Germinal center (tissue), 1 donor: ENCODE data around the gene BICD2.

ENCODE experiments used
- DNase-seq: peaks from one replicate; pipeline ENCODE4 v3.0.0; 2012; ENCODE audit warnings: mixed read lengths, low spot score

Gene BICD2

DNA sequence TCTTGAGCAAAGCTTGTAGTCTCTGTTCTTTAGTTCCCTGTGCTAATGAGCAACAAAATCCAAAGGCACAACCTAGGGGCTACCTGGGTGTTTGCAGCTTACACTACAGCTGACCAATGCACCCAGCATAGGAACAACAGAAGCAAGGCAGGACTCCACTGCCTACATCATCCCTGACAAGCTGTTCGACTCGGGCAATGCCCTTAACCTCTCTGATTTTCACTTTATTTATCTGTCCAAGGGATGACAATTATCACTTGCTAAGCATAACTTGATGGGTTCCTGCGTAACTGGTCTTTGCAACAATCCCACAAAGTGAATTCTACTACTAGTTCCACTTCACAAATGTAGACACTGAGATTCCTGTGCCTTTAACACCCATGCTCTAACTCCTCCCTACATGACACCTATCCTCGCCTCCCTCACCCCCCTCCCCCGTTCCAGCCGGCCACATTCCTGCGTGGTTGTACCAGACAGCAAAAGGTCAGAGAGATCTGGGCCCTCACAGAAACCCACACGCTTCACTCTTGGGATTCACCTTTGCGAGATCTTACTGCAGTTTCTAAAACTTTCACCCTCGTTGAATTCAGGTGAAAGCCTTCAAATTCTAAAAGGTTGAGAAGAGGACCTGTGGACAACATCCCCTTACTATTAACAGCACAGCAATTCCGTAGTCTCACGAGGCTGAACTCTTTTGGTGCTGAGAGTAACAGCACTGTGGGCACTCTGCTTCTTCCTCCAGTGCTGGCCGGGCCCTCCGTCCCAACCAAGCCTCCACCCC, 95.7 kb downstream of the BICD2 start:
- no peak for DNase-seq

DNA sequence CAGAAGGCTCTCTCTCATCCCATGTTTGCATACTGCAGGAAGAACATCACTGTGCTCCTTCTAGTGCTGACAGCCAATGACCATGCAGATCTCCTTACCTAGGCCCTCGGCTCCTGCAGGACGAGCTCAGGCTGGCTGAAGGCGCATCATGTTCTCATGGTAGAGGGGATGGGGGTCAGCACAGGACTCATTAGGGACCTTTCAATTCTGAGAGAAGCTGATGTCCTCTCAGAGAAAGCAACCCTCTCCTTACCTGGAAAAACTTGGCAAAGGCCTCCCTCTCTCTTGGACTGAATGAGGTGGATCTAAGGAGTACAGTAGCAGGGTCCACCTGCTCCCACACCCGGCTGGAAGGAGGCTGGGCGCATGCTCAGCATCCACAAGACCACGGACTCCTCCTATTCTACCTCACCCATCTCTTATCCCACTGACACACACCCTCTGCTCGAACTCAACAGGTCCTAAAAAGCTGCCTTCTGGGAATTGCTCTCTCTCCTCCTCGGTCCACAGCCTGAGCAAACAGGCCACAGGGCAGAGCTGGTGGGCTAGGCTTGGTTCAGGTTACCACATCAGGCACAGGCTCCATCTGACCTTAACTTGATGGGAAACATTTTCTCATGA, 97.6 kb downstream of the BICD2 start:
- no peak for DNase-seq

DNA sequence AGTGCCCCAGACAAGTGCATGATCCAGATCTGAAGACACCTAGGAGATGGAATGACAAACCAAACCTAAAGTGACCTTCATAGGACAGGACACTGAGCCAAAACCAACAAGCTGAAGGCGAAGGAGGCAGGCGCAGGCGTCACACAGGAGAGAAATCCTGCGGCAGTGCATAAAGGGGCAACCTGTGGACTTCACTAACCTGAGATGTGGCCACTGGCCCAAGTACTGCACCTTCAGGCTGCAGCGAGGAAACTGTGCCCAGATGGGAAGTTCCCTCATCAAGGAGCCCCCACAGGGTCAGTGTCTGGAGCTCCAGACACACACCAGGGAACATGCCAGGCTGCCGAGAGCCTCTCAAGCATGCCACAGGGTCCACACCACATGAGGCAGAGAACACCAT, 98.4 kb downstream of the BICD2 start:
- no peak for DNase-seq

DNA sequence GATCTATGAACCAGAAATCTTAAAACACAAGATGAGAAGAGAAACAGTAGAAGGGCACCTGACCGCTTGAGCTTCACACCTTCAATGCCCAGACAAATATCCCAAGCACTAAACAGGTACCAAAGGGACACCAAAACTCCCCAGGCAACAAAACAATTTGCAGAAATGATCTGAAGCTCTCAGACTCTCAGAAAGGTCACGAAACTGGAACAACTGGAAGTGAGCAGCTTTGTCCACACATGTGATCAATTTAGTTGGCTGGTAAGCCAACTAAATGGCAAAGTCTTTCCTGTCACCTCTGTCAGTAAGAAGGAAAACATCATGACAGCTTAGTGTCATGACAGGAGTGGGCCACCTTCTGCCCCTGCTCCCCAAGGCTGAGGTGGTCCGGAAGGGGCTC, 98.8 kb downstream of the BICD2 start:
- no peak for DNase-seq

DNA sequence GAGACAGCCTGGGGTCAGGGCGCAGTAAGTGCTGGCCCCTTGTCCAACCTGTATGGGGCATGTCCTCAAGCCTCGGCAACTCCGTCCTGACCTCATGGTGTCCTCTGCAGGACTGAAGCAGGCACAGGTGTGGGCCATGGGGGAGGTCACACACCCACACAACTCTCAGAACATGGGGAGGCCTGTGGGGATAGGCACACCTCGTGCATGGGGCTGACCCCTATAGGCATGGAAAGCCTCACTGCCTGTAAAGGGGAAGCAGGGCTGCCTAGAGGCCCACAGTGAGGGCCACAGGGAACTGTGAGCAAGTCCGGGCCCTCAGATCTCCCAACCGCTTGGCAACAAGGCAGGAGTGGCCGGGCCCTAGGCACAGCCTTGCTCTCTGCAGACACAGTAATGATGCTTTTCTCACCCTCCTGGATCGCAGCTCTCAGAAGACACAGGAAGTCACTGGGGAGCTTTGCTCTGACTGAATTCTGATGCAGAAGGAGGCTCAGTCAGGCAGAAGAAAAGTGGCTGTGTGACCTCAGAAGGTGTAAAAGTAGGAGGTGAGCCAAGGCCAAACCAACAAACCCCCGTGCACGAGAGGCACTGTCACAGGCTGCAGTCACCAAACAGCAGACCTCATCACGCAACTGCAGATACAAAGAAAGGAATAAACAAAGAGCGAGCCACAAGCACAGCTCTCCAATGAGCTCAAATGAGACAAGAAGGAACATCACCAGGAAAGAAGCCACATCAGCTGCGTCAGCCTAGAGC, 100.1 kb downstream of the BICD2 start:
- DNase-seq: no peak

DNA sequence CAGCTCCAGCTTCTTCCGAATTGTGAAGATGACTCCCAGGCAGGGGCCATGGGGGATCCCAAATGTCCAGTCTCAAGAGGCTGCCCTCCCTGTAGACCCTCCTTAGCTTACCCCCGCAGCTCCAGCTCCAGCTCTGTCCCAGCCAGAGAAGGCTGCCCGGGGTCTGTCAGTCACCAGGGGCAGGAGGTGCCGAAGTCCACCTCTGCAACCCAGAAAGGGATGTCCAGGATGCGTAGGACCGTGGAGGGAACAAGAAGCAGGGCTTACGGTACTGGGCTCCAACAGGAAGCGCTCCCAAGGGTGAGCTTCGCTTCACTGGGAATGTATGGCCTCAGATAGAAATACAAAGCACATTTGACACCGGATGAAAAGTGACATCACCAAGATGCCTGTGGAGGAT, 100.7 kb downstream of the BICD2 start:
- no peak for DNase-seq

DNA sequence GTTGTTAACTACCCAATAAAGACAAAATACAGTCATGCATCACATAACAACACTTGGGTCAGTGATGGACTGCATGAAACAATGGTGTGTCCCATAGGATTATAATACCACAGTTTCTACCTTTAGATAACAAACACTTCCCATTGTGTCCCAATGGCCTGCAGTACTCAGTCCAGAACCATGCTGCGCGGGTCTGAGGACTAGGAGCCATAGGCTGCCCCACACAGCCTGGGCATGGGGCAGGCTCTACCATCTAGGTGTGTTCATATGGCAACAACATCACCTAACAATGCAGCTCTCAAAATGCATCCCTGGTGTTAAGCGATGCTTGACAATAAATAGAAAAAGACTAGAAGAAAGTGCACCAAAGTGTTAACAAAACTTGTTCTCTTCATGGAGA, 101.5 kb downstream of the BICD2 start:
- DNase-seq: no peak

DNA sequence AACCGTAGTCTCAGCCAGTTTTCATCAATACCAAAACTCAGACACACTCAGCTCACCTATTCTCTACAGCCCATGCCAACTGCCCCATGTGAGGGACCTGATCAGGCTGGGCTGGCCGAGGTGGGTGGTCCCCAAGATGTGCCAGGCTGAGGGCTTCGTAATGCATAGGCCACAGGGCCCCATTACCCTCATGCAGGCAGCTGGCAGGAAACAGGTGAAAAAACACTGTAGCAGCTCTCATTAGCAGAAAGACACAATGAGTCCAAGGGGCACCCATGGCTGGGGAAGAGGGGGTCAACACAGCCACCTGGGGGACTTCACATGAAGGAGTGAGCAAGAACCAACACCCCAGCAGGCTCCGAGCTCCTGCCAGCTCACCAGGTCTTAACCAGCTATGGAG, 102.9 kb downstream of the BICD2 start:
- no peak for DNase-seq
